HepG2 (cell line): ENCODE data around the gene CHMP1A. TPM values are rescaled to one million over a fixed set of nuclear protein-coding genes. Genes with fewer than 3 reads are reported as not detected.

Experiments used
- ASH2L ChIP-seq: fragments of 300-600, 200-600 bp; sonication (generic); IDR thresholded peaks from 2 replicates; pipeline ENCODE4 v1.7.0; 2017; ENCODE audit warnings: low read depth, mild to moderate bottlenecking, moderate library complexity, mixed read lengths, low read length; ENCODE audit not compliant: insufficient read length
- BATF2 ChIP-seq: sonication (generic); formaldehyde crosslinking; IDR thresholded peaks from 2 replicates; pipeline ENCODE4 v1.8.0; 2022; ENCODE audit warnings: mild to moderate bottlenecking, missing genetic modification reagents, moderate library complexity
- EED ChIP-seq: sonication (generic); formaldehyde crosslinking; IDR thresholded peaks from 2 replicates; pipeline ENCODE4 v1.5.0; 2020; ENCODE audit warnings: mild to moderate bottlenecking, missing genetic modification reagents
- FOXA1 ChIP-seq, 2 experiments: fragments of 450-650 bp in 1 of 2; sonication (generic) in 1 of 2; formaldehyde crosslinking in 1 of 2; IDR thresholded peaks; 2 replicates each; pipeline versions ENCODE4 v1.4.0 to v1.6.1; 2016 to 2020; ENCODE audit warnings: missing genetic modification reagents in 1 of 2
- LRRFIP1 ChIP-seq: sonication (generic); formaldehyde crosslinking; conservative IDR thresholded peaks from 2 replicates; pipeline ENCODE4 v1.4.0; 2020; ENCODE audit warnings: missing genetic modification reagents
- MAF1 ChIP-seq: sonication (generic); formaldehyde crosslinking; IDR thresholded peaks from 2 replicates; pipeline ENCODE4 v1.5.0; 2020; ENCODE audit warnings: missing genetic modification reagents, borderline replicate concordance
- MXD3 ChIP-seq: IDR thresholded peaks from 2 replicates; pipeline ENCODE4 v1.6.1; 2016; ENCODE audit warnings: mild to moderate bottlenecking, missing biosample characterization, missing genetic modification reagents
- NRL ChIP-seq: sonication (generic); formaldehyde crosslinking; IDR thresholded peaks from 2 replicates; pipeline ENCODE4 v1.5.0; 2020; ENCODE audit warnings: missing genetic modification reagents, mild to moderate bottlenecking, moderate library complexity, borderline replicate concordance
- PBX3 ChIP-seq: sonication (generic); formaldehyde crosslinking; IDR thresholded peaks from 2 replicates; pipeline ENCODE4 v1.8.1; 2023; ENCODE audit warnings: missing genetic modification reagents, inconsistent platforms, borderline replicate concordance
- SMARCE1 ChIP-seq: fragments of 450-650 bp; IDR thresholded peaks from 2 replicates; pipeline ENCODE4 v1.6.1; 2017; ENCODE audit warnings: borderline replicate concordance
- ZNF292 ChIP-seq: sonication (generic); formaldehyde crosslinking; IDR thresholded peaks from 2 replicates; pipeline ENCODE4 v1.8.1; 2022; ENCODE audit warnings: mild to moderate bottlenecking, low read depth, missing genetic modification reagents, borderline replicate concordance
- ZNF501 ChIP-seq: sonication (generic); formaldehyde crosslinking; IDR thresholded peaks from 2 replicates; pipeline ENCODE4 v1.5.1; 2020; ENCODE audit warnings: mild to moderate bottlenecking, moderate library complexity, missing genetic modification reagents
- ZNF567 ChIP-seq: sonication (generic); formaldehyde crosslinking; IDR thresholded peaks from 2 replicates; pipeline ENCODE4 v1.8.1; 2023; ENCODE audit warnings: mild to moderate bottlenecking, missing genetic modification reagents, borderline replicate concordance
- ZNF713 ChIP-seq: sonication (generic); formaldehyde crosslinking; IDR thresholded peaks from 2 replicates; pipeline ENCODE4 v1.4.0; 2020; ENCODE audit warnings: mild to moderate bottlenecking, missing genetic modification reagents
- ZNF720 ChIP-seq: sonication (generic); formaldehyde crosslinking; IDR thresholded peaks from 2 replicates; pipeline ENCODE4 v1.4.0; 2020; ENCODE audit warnings: missing genetic modification reagents
- ZNF800 ChIP-seq: sonication (generic); formaldehyde crosslinking; IDR thresholded peaks from 2 replicates; pipeline ENCODE4 v1.4.0; 2020; ENCODE audit warnings: missing genetic modification reagents
- polyA plus RNA-seq, 8 experiments: library from polyadenylated mRNA; depleted of rRNA in 3 of 8; stranded (reverse) in 7 of 8; unstranded in 1 of 8; fragments of >200 nt; fragmentation: Illumina TruSeq in 4 of 8; extraction: Trizol in 4 of 8; gene quantifications; 2 replicates each; pipeline versions ENCODE4 v1.2.1 to v1.2.3, GENCODE V29; 2011 to 2016; ENCODE audit warnings: low read depth in 4 of 8, missing spikeins in 1 of 8, mixed read lengths in 1 of 8; ENCODE audit not compliant: insufficient read depth in 1 of 8
- total RNA-seq, 5 experiments: library from RNA; depleted of rRNA; stranded (reverse); fragments of >200 nt; fragmentation: Illumina TruSeq; extraction: Trizol; gene quantifications; 2 replicates each; pipeline ENCODE4 v1.2.3, GENCODE V29; 2016; ENCODE audit warnings: low read depth in 1 of 5
- TF ChIP-seq, protein P1 (sequence below): sonication (generic); formaldehyde crosslinking; IDR thresholded peaks from 2 replicates; pipeline ENCODE4 v1.5.0; 2020; ENCODE audit warnings: missing genetic modification reagents
- TF ChIP-seq, protein P2 (sequence below): sonication (generic); formaldehyde crosslinking; IDR thresholded peaks from 2 replicates; pipeline ENCODE4 v1.4.0; 2020; ENCODE audit warnings: missing genetic modification reagents

The CHMP1A gene
- total and polyA plus RNA-seq, 2 of the 13 experiments (the other 11 are each of a cell fraction or from before 2014, with no cell fraction given) = 69.4 to 73.3 TPM

GRCh38 chr16:89695086-89695874 is 37.8 kb upstream of the CHMP1A start (continued):
- TF ChIP-seq ZNF800 (CRISPR knock-in tag) (no peak; the same call in 1 of the 2 replicates), LRRFIP1 (CRISPR knock-in tag) (no peak), SMARCE1 (no peak), ZNF292 (CRISPR knock-in tag) (peak; percentile 85; the same call in 1 of the 2 replicates), ZNF501 (CRISPR knock-in tag) (peak; percentile 78), NRL (CRISPR knock-in tag) (peak; percentile 15; the same call in 1 of the 2 replicates), ASH2L (peak; percentile 28), ZNF713 (CRISPR knock-in tag) (peak; percentile 30; the same call in 1 of the 2 replicates), FOXA1 (IDR thresholded peaks at IDR 0.05) (no peak), FOXA1 (CRISPR knock-in tag; IDR thresholded peaks at IDR 0.05) (no peak), ZNF720 (CRISPR knock-in tag) (no peak), PBX3 (no peak), MXD3 (CRISPR knock-in tag) (no peak), MAF1 (CRISPR knock-in tag) (no peak), ZNF567 (CRISPR knock-in tag) (peak; percentile 67; the same call in 1 of the 2 replicates), EED (CRISPR knock-in tag) (peak; percentile 45; the same call in 1 of the 2 replicates), BATF2 (0 out of 2 replicates have a peak, but pooled peaks have one; percentile 0)
- TF ChIP-seq, protein P1, sequence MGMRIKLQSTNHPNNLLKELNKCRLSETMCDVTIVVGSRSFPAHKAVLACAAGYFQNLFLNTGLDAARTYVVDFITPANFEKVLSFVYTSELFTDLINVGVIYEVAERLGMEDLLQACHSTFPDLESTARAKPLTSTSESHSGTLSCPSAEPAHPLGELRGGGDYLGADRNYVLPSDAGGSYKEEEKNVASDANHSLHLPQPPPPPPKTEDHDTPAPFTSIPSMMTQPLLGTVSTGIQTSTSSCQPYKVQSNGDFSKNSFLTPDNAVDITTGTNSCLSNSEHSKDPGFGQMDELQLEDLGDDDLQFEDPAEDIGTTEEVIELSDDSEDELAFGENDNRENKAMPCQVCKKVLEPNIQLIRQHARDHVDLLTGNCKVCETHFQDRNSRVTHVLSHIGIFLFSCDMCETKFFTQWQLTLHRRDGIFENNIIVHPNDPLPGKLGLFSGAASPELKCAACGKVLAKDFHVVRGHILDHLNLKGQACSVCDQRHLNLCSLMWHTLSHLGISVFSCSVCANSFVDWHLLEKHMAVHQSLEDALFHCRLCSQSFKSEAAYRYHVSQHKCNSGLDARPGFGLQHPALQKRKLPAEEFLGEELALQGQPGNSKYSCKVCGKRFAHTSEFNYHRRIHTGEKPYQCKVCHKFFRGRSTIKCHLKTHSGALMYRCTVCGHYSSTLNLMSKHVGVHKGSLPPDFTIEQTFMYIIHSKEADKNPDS (CRISPR knock-in tag) = no peak; the same call in 1 of the 2 replicates
- TF ChIP-seq, protein P2, sequence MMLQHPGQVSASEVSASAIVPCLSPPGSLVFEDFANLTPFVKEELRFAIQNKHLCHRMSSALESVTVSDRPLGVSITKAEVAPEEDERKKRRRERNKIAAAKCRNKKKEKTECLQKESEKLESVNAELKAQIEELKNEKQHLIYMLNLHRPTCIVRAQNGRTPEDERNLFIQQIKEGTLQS (CRISPR knock-in tag) = no peak; the same call in 1 of the 2 replicates
